Measurements from ENCODE around the gene RPS6KA2.

Gene RPS6KA2

GRCh38 chr6:166613027-166613426 is 14.0 kb downstream of the RPS6KA2 start:
- TF ChIP-seq, protein P1, sequence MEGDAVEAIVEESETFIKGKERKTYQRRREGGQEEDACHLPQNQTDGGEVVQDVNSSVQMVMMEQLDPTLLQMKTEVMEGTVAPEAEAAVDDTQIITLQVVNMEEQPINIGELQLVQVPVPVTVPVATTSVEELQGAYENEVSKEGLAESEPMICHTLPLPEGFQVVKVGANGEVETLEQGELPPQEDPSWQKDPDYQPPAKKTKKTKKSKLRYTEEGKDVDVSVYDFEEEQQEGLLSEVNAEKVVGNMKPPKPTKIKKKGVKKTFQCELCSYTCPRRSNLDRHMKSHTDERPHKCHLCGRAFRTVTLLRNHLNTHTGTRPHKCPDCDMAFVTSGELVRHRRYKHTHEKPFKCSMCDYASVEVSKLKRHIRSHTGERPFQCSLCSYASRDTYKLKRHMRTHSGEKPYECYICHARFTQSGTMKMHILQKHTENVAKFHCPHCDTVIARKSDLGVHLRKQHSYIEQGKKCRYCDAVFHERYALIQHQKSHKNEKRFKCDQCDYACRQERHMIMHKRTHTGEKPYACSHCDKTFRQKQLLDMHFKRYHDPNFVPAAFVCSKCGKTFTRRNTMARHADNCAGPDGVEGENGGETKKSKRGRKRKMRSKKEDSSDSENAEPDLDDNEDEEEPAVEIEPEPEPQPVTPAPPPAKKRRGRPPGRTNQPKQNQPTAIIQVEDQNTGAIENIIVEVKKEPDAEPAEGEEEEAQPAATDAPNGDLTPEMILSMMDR (IDR thresholded peaks at IDR 0.05; ENCODE audit: extremely low read depth, insufficient read depth, missing control alignments), result no peak
- no peak for DNase-seq (ENCODE audit: low spot score)
- in situ Hi-C loops (cut with MboI; ENCODE audit: low pct_unique_long_range_greater_than_20kb, low sequenced_read_pairs, unreplicated experiment), result no loop called here

- no peak for DNase-seq (ENCODE audit: low spot score)
- in situ Hi-C loops (cut with MboI; ENCODE audit: low pct_unique_long_range_greater_than_20kb, low sequenced_read_pairs, unreplicated experiment), result no loop called here
- TF ChIP-seq, protein P1 (IDR thresholded peaks at IDR 0.05; ENCODE audit: extremely low read depth, insufficient read depth, missing control alignments), result no peak
These were observed 14.6 kb downstream of the RPS6KA2 start for GRCh38 chr6:166612471-166612881.

- no peak for DNase-seq (ENCODE audit: low spot score)
- TF ChIP-seq, protein P1 (IDR thresholded peaks at IDR 0.05; ENCODE audit: extremely low read depth, insufficient read depth, missing control alignments), result no peak
- in situ Hi-C loops (cut with MboI; ENCODE audit: low pct_unique_long_range_greater_than_20kb, low sequenced_read_pairs, unreplicated experiment), result no loop called here
These were observed 15.4 kb downstream of the RPS6KA2 start for GRCh38 chr6:166611631-166612030.

- in situ Hi-C loops (cut with MboI; ENCODE audit: low pct_unique_long_range_greater_than_20kb, low sequenced_read_pairs, unreplicated experiment), result no loop called here
- TF ChIP-seq, protein P1 (IDR thresholded peaks at IDR 0.05; ENCODE audit: extremely low read depth, insufficient read depth, missing control alignments), result no peak
- DNase-seq (ENCODE audit: low spot score), result no peak
These were observed 17.0 kb downstream of the RPS6KA2 start for GRCh38 chr6:166610069-166610468.

DNA sequence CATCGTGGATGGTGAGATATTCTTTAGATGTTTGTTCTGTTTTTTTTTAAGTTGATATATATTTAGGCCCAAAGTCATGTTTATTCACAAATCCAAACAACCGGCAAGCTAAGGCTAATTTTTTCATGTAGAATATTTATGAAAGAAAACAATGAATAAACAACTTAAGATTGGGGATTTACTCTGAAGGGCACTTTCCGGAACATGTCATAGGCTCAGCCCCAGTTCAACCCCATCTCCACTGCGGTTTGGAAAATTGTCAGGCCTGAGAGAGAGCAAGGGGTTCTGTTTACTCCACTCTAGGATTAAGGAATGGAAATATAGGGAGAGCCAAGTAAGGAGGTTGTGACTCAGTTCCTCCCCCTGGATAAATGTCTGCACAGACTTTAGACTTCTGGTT is 18.3 kb downstream of the RPS6KA2 start:
- TF ChIP-seq, protein P1 (IDR thresholded peaks at IDR 0.05; ENCODE audit: extremely low read depth, insufficient read depth, missing control alignments), result no peak
- in situ Hi-C loops (cut with MboI; ENCODE audit: low pct_unique_long_range_greater_than_20kb, low sequenced_read_pairs, unreplicated experiment), result no loop called here

DNA sequence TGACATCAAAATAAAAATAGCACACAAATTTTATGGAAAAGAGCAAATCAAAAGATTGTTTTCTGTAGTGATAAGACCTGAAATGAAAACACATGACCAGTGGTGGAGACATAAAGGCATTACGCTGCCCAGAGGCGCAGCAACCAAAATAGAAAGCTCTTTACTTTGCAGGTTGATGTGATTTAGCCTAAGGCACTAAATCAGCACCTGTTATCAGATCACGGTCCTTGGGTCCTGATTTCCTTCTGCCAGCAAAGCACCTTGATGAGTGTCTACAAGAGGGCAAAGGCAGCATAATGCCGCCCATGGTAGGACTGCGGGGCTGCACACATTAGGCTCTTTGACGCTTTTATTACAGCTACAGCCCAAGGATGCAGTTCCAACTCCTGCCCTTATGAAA is 21.3 kb downstream of the RPS6KA2 start:
- DNase-seq (ENCODE audit: low spot score), result no peak
- in situ Hi-C loops (cut with MboI; ENCODE audit: low pct_unique_long_range_greater_than_20kb, low sequenced_read_pairs, unreplicated experiment), result no loop called here
- TF ChIP-seq, protein P1 (IDR thresholded peaks at IDR 0.05; ENCODE audit: extremely low read depth, insufficient read depth, missing control alignments), result no peak

More for the DNA sequence above, 18.3 kb downstream of the RPS6KA2 start:
- no peak for DNase-seq (ENCODE audit: low spot score)

- DNase-seq (ENCODE audit: low spot score), result no peak
- TF ChIP-seq, protein P1 (IDR thresholded peaks at IDR 0.05; ENCODE audit: extremely low read depth, insufficient read depth, missing control alignments), result no peak
- in situ Hi-C loops (cut with MboI; ENCODE audit: low pct_unique_long_range_greater_than_20kb, low sequenced_read_pairs, unreplicated experiment), result no loop called here
These were observed 22.1 kb downstream of the RPS6KA2 start for GRCh38 chr6:166604911-166605310.

Data from GM13977 (cell line).